ENCODE results near the gene DMRT1.

DNA sequence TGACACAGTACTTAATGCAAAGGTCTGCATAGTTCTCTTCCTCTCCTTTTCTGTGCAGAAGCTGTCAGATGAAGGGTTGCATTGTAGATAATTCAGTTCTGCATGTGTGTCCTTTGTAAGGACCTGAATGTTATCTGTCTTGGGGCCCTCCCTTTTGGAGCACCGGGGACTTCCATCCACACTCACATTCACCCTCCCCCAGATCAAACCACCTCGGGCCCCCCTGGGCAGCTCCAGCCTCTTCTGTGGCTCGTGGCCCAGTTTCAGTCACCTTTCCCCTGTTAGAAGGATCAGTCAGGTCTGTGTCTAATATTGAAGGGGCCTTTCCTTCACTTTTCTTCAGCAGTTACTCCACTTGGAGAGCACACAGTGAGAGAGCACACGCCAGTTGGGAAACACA lies 11.0 kb downstream of the DMRT1 start:
- TF ChIP-seq CTCF (IDR thresholded peaks at IDR 0.05) (no peak), POLR2A (IDR thresholded peaks at IDR 0.05) (no peak)
